ENCODE results near the gene HOATZ.

The HOATZ gene

GRCh38 chr11:111585371-111585770 is 70.8 kb downstream of the HOATZ start:
- no peak for DNase-seq

GRCh38 chr11:111586388-111586831 is 71.8 kb downstream of the HOATZ start:
- peak; percentile 41 to 69 for DNase-seq

All from CD4-positive, alpha-beta T cell treated with Interferon alpha-2 for 1 hour (primary cell).